ENCODE data around the gene FHIT. TPM values are rescaled to one million over a fixed set of nuclear protein-coding genes. Genes with fewer than 3 reads are reported as not detected.

Gene FHIT
- total and polyA plus RNA-seq, 4 donors: 6.9 to 16.5 (median 9.9) TPM

GRCh38 chr3:60585918-60586317 lies 665.3 kb downstream of the FHIT start:
- Histone ChIP-seq H3K4me3 (ENCODE audit: low read depth, low read length) (no peak overlapping the region), H3K27ac (ENCODE audit: low read depth, low read length) (no peak overlapping the region), H3K36me3 (ENCODE audit: control insufficient read depth, insufficient read depth, low read length) (no peaks in the 10 kb centered on the region), H3K27me3 (ENCODE audit: control insufficient read depth, insufficient read depth, low read length) (no peaks in the 10 kb centered on the region), H3K4me1 (ENCODE audit: control insufficient read depth, insufficient read depth, low read length) (no peaks in the 10 kb centered on the region), H3K9me3 (ENCODE audit: control insufficient read depth, insufficient read depth, low read length) (no peaks in the 10 kb centered on the region)
- 0% methylated on average over 1 of the region's 1 CpG for WGBS (ENCODE audit: insufficient coverage)
- DNase-seq (ENCODE audit: low read depth in 4 of 6, low spot score in 6 of 6): no peak

GRCh38 chr3:60584250-60584649 lies 667.0 kb downstream of the FHIT start:
- DNase-seq (ENCODE audit: low read depth in 4 of 6, low spot score in 6 of 6): no peak
- H3K27me3 ChIP-seq (ENCODE audit: control insufficient read depth, insufficient read depth, low read length): no peaks in the 10 kb centered on the region
- no peaks in the 10 kb centered on the region for H3K36me3 ChIP-seq (ENCODE audit: control insufficient read depth, insufficient read depth, low read length)
- no peaks in the 10 kb centered on the region for H3K4me1 ChIP-seq (ENCODE audit: control insufficient read depth, insufficient read depth, low read length)
- H3K4me3 ChIP-seq (ENCODE audit: low read depth, low read length): no peak overlapping the region
- H3K27ac ChIP-seq (ENCODE audit: low read depth, low read length): no peak overlapping the region
- WGBS (ENCODE audit: insufficient coverage): no CpG with 5 or more reads among the region's 2 CpGs
- no peaks in the 10 kb centered on the region for H3K9me3 ChIP-seq (ENCODE audit: control insufficient read depth, insufficient read depth, low read length)

- H3K4me3 ChIP-seq (ENCODE audit: low read depth, low read length): no peak overlapping the region
- H3K4me1 ChIP-seq (ENCODE audit: control insufficient read depth, insufficient read depth, low read length): no peaks in the 10 kb centered on the region
- H3K27me3 ChIP-seq (ENCODE audit: control insufficient read depth, insufficient read depth, low read length): no peaks in the 10 kb centered on the region
- H3K9me3 ChIP-seq (ENCODE audit: control insufficient read depth, insufficient read depth, low read length): no peaks in the 10 kb centered on the region
- whole genome bisulfite sequencing (ENCODE audit: insufficient coverage): no CpG with 5 or more reads among the region's 3 CpGs
- no peaks in the 10 kb centered on the region for H3K36me3 ChIP-seq (ENCODE audit: control insufficient read depth, insufficient read depth, low read length)
- DNase-seq (ENCODE audit: low read depth in 4 of 6, low spot score in 6 of 6): peak in 2 of 6 donors; percentile 60 to 69
- no peak overlapping the region for H3K27ac ChIP-seq (ENCODE audit: low read depth, low read length)
These were observed 669.0 kb downstream of the FHIT start for GRCh38 chr3:60582288-60582687.

- H3K27me3 ChIP-seq (ENCODE audit: control insufficient read depth, insufficient read depth, low read length): no peaks in the 10 kb centered on the region
- H3K4me1 ChIP-seq (ENCODE audit: control insufficient read depth, insufficient read depth, low read length): no peaks in the 10 kb centered on the region
- no peak overlapping the region for H3K27ac ChIP-seq (ENCODE audit: low read depth, low read length)
- H3K4me3 ChIP-seq (ENCODE audit: low read depth, low read length): no peak overlapping the region
- no peaks in the 10 kb centered on the region for H3K36me3 ChIP-seq (ENCODE audit: control insufficient read depth, insufficient read depth, low read length)
- DNase-seq (ENCODE audit: low read depth in 4 of 6, low spot score in 6 of 6): peak in 1 of 6 donors; percentile 28
- 78% methylated on average over 4 of the region's 5 CpGs for WGBS (ENCODE audit: insufficient coverage)
- no peaks in the 10 kb centered on the region for H3K9me3 ChIP-seq (ENCODE audit: control insufficient read depth, insufficient read depth, low read length)
These were observed 670.4 kb downstream of the FHIT start for GRCh38 chr3:60580809-60581208.

GRCh38 chr3:60579734-60580133 lies 671.5 kb downstream of the FHIT start:
- Histone ChIP-seq H3K9me3 (ENCODE audit: control insufficient read depth, insufficient read depth, low read length) (no peaks in the 10 kb centered on the region), H3K36me3 (ENCODE audit: control insufficient read depth, insufficient read depth, low read length) (no peaks in the 10 kb centered on the region), H3K27me3 (ENCODE audit: control insufficient read depth, insufficient read depth, low read length) (peaks cover 2% of the 10 kb centered on the region), H3K4me3 (ENCODE audit: low read depth, low read length) (no peak overlapping the region), H3K27ac (ENCODE audit: low read depth, low read length) (no peak overlapping the region), H3K4me1 (ENCODE audit: control insufficient read depth, insufficient read depth, low read length) (no peaks in the 10 kb centered on the region)
- WGBS (ENCODE audit: insufficient coverage): 65% methylated on average over 2 of the region's 5 CpGs
- DNase-seq (ENCODE audit: low read depth in 4 of 6, low spot score in 6 of 6): peak in 1 of 6 donors; percentile 40

GRCh38 chr3:60578936-60579335 lies 672.3 kb downstream of the FHIT start:
- DNase-seq (ENCODE audit: low read depth in 4 of 6, low spot score in 6 of 6): no peak
- Histone ChIP-seq H3K36me3 (ENCODE audit: control insufficient read depth, insufficient read depth, low read length) (no peaks in the 10 kb centered on the region), H3K9me3 (ENCODE audit: control insufficient read depth, insufficient read depth, low read length) (no peaks in the 10 kb centered on the region), H3K4me1 (ENCODE audit: control insufficient read depth, insufficient read depth, low read length) (no peaks in the 10 kb centered on the region), H3K27ac (ENCODE audit: low read depth, low read length) (no peak overlapping the region), H3K27me3 (ENCODE audit: control insufficient read depth, insufficient read depth, low read length) (peaks cover 2% of the 10 kb centered on the region), H3K4me3 (ENCODE audit: low read depth, low read length) (no peak overlapping the region)
- no CpG with 5 or more reads among the region's 1 CpG for WGBS (ENCODE audit: insufficient coverage)

- H3K27me3 ChIP-seq (ENCODE audit: control insufficient read depth, insufficient read depth, low read length): peaks cover 2% of the 10 kb centered on the region
- DNase-seq (ENCODE audit: low read depth in 4 of 6, low spot score in 6 of 6): no peak
- no CpG with 5 or more reads among the region's 4 CpGs for WGBS (ENCODE audit: insufficient coverage)
- no peaks in the 10 kb centered on the region for H3K4me1 ChIP-seq (ENCODE audit: control insufficient read depth, insufficient read depth, low read length)
- H3K36me3 ChIP-seq (ENCODE audit: control insufficient read depth, insufficient read depth, low read length): no peaks in the 10 kb centered on the region
- no peak overlapping the region for H3K4me3 ChIP-seq (ENCODE audit: low read depth, low read length)
- H3K9me3 ChIP-seq (ENCODE audit: control insufficient read depth, insufficient read depth, low read length): no peaks in the 10 kb centered on the region
- H3K27ac ChIP-seq (ENCODE audit: low read depth, low read length): no peak overlapping the region
These were observed 673.7 kb downstream of the FHIT start for GRCh38 chr3:60577601-60578000.

GRCh38 chr3:60575718-60576272 lies 675.5 kb downstream of the FHIT start:
- WGBS (ENCODE audit: insufficient coverage): 61% methylated on average over 3 of the region's 8 CpGs
- no peak for DNase-seq (ENCODE audit: low read depth in 4 of 6, low spot score in 6 of 6)
- no peaks in the 10 kb centered on the region for H3K9me3 ChIP-seq (ENCODE audit: control insufficient read depth, insufficient read depth, low read length)
- H3K36me3 ChIP-seq (ENCODE audit: control insufficient read depth, insufficient read depth, low read length): no peaks in the 10 kb centered on the region
- no peak overlapping the region for H3K4me3 ChIP-seq (ENCODE audit: low read depth, low read length)
- H3K27ac ChIP-seq (ENCODE audit: low read depth, low read length): no peak overlapping the region
- H3K4me1 ChIP-seq (ENCODE audit: control insufficient read depth, insufficient read depth, low read length): no peaks in the 10 kb centered on the region
- peaks cover 2% of the 10 kb centered on the region for H3K27me3 ChIP-seq (ENCODE audit: control insufficient read depth, insufficient read depth, low read length)

- Histone ChIP-seq H3K36me3 (ENCODE audit: control insufficient read depth, insufficient read depth, low read length) (no peaks in the 10 kb centered on the region), H3K4me3 (ENCODE audit: low read depth, low read length) (no peak overlapping the region), H3K9me3 (ENCODE audit: control insufficient read depth, insufficient read depth, low read length) (no peaks in the 10 kb centered on the region), H3K27ac (ENCODE audit: low read depth, low read length) (no peak overlapping the region), H3K27me3 (ENCODE audit: control insufficient read depth, insufficient read depth, low read length) (peaks cover 2% of the 10 kb centered on the region), H3K4me1 (ENCODE audit: control insufficient read depth, insufficient read depth, low read length) (no peaks in the 10 kb centered on the region)
- WGBS (ENCODE audit: insufficient coverage): 63% methylated on average over 6 of the region's 10 CpGs
- DNase-seq (ENCODE audit: low read depth in 4 of 6, low spot score in 6 of 6): no peak
These were observed 677.0 kb downstream of the FHIT start for GRCh38 chr3:60574046-60574769.

GRCh38 chr3:60573494-60573893 lies 677.8 kb downstream of the FHIT start:
- no peaks in the 10 kb centered on the region for H3K4me1 ChIP-seq (ENCODE audit: control insufficient read depth, insufficient read depth, low read length)
- no peaks in the 10 kb centered on the region for H3K9me3 ChIP-seq (ENCODE audit: control insufficient read depth, insufficient read depth, low read length)
- H3K27ac ChIP-seq (ENCODE audit: low read depth, low read length): no peak overlapping the region
- DNase-seq (ENCODE audit: low read depth in 4 of 6, low spot score in 6 of 6): no peak
- peaks cover 2% of the 10 kb centered on the region for H3K27me3 ChIP-seq (ENCODE audit: control insufficient read depth, insufficient read depth, low read length)
- WGBS (ENCODE audit: insufficient coverage): 52% methylated on average over 3 of the region's 9 CpGs
- H3K4me3 ChIP-seq (ENCODE audit: low read depth, low read length): no peak overlapping the region
- no peaks in the 10 kb centered on the region for H3K36me3 ChIP-seq (ENCODE audit: control insufficient read depth, insufficient read depth, low read length)

All from spinal cord (tissue), 10 donors.